Right lobe of liver (tissue), 4 donors: ENCODE data around the gene CFAP92.

Experiments
- POLR2A ChIP-seq: fragments of 450-650 bp; IDR thresholded peaks from one replicate; pipeline ENCODE4 v1.6.1; 2017; ENCODE audit warnings: antibody characterized with exemption, mild to moderate bottlenecking
- TF ChIP-seq, protein P1 (sequence below), 4 donors: fragments of 200-600 bp in 3 of 4; fragments of 450-650 bp in 1 of 4; IDR thresholded peaks; one replicate each; pipeline versions ENCODE4 v1.5.1 to v1.8.0; 2016 to 2022; ENCODE audit warnings: antibody characterized with exemption in 4 of 4, mild to moderate bottlenecking in 2 of 4
- donor health status: DM: no; HTN: no; CAD: no.
- donor health status: DM: no; HTN: no; CAD: no.
- donor health status: DM: no; HTN: yes; CAD: no.

DNA sequence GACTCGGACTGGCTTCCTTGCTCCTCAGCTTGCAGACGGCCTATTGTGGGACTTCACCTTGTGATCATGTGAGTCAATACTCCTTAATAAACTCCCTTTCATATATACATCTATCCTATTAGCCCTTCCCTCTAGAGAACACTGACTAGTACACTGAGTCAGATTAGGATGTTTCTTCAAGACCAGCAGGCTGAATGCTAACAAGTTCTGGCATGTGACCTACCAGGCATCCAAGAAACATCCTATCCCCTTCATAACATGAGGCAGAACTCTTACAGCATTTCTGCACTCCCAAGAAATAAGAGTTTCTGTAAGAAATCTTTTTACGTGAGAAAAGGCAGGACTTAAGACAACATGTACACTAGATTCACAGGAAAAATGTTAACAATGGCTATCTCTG lies 9.3 kb downstream of the CFAP92 start:
- TF ChIP-seq, protein P1, sequence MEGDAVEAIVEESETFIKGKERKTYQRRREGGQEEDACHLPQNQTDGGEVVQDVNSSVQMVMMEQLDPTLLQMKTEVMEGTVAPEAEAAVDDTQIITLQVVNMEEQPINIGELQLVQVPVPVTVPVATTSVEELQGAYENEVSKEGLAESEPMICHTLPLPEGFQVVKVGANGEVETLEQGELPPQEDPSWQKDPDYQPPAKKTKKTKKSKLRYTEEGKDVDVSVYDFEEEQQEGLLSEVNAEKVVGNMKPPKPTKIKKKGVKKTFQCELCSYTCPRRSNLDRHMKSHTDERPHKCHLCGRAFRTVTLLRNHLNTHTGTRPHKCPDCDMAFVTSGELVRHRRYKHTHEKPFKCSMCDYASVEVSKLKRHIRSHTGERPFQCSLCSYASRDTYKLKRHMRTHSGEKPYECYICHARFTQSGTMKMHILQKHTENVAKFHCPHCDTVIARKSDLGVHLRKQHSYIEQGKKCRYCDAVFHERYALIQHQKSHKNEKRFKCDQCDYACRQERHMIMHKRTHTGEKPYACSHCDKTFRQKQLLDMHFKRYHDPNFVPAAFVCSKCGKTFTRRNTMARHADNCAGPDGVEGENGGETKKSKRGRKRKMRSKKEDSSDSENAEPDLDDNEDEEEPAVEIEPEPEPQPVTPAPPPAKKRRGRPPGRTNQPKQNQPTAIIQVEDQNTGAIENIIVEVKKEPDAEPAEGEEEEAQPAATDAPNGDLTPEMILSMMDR (IDR thresholded peaks at IDR 0.05), result no peak
- TF ChIP-seq POLR2A, result no peak
